Pancreas (tissue), 10 donors: ENCODE measurements around the gene TGFBR3L. TPM values are rescaled to one million over a fixed set of nuclear protein-coding genes. Genes with fewer than 3 reads are reported as not detected.

Experiments
- ATAC-seq, 4 donors: fragments of 200-7000 bp; cut with Tn5 transposase; one replicate each; pipeline versions ENCODE4 v1.8.0 to v1.9.1; 2020; ENCODE audit warnings: mild to moderate bottlenecking in 4 of 4, moderate library complexity in 4 of 4
- DNase-seq, 6 donors: peaks; one replicate each; pipeline ENCODE4 v3.0.0-alpha.2; 2020
- FAIRE-seq: peaks from 2 replicates; lab custom pipeline; 2012; peaks lifted over from hg19 to GRCh38; lab: Jason Lieb, UNC
- H3K27ac ChIP-seq, 4 donors: fragments of 200-600 bp; sonication (generic); 1 replicate in 3 of 4; 2 replicates in 1 of 4; pipeline versions ENCODE4 v1.5.0 to v1.8.0; 2020
- H3K27me3 ChIP-seq, 4 donors: fragments of 200-600 bp; one replicate each; pipeline ENCODE4 v1.8.0; 2021
- H3K36me3 ChIP-seq, 3 donors: fragments of 200-600 bp; sonication (generic) in 1 of 3; one replicate each; pipeline versions ENCODE4 v1.5.0 to v1.8.0; 2020 to 2021
- H3K4me1 ChIP-seq, 3 donors: fragments of 200-600 bp; one replicate each; pipeline ENCODE4 v1.8.0; 2021
- H3K4me3 ChIP-seq, 4 donors: fragments of 200-600 bp; sonication (generic) in 2 of 4; one replicate each; pipeline versions ENCODE4 v1.5.0 to v1.8.0; 2020 to 2021
- H3K9me3 ChIP-seq, 4 donors: fragments of 200-600 bp; one replicate each; pipeline ENCODE4 v1.8.0; 2021
- WGBS, 2 donors: extraction: QIAGEN DNeasy Blood & Tissue Kit; methylation state at CpG; one replicate each; pipeline ENCODE4 v1.1.7; 2013; 5-methylcytosine and 5-hydroxymethylcytosine counted together
- intact Hi-C, 3 donors: fragments of 100-400 bp; cut with DNase I; formaldehyde crosslinking; loops; one replicate each; pipeline versions ENCODE4 v1.11.1 to v1.14.2; 2022
- polyA plus RNA-seq, 2 donors: library from polyadenylated mRNA; stranded (reverse); fragments of 200-250 nt; gene quantifications; one replicate each; pipeline ENCODE4 v1.2.3, GENCODE V29; 2013
- total RNA-seq, 6 donors: library from RNA; stranded (reverse); fragmentation: NEBNext Ultra II Directional in 4 of 6; extraction: Animal tissue kit (Norgen Biotek cat#: 25700) in 4 of 6; gene quantifications; one replicate each; pipeline versions ENCODE4 v1.2.1 to v1.2.4, GENCODE V29; 2021 to 2023
- TF ChIP-seq, protein P1 (sequence below), 4 donors: fragments of 200-600 bp; sonication (generic) in 3 of 4; IDR thresholded peaks; one replicate each; pipeline versions ENCODE4 v1.5.0 to v1.8.0; 2021; ENCODE audit warnings: antibody characterized with exemption in 4 of 4
- donor health status: healthy with polysubstance abuse.
- donor health status: DM: no; HTN: no; CAD: no; lungs with moderate emphysema.
- donor health status: DM: no; HTN: no; CAD: no.
- donor health status: control.
- donor health status: control.
- donor health status: Bipolar disorder and iron deficiency.
- donor health status: DM: yes; HTN: yes; CAD: no.
- donor health status: DM: no; HTN: no; CAD: no.
- donor health status: DM: no; HTN: no; CAD: no.
- donor health status: DM: yes; HTN: yes; CAD: no.

TGFBR3L gene
- total and polyA plus RNA-seq, 8 donors: 0.16 to 2.2 (median 0.59) TPM; not detected in 2

DNA sequence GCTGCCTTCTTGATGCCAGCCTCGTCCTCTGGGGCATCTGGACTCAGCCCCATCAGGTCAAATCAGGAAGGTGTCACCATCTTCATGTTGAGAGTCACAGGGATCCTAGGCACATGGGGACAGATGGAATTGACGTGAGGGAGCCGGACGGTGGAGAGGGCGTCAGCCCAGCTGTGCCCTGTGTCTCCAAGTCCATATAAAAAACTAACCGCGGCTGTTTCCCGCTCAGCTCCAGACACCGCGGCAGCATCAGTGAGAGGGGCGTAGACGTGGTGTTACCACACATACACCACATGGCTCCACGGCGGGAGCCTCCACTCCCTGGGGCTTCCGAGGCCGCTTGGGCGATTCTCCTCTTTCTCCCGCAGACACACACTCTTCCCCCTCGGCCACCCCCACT, 34.8 kb upstream of the TGFBR3L start:
- TF ChIP-seq, protein P1, sequence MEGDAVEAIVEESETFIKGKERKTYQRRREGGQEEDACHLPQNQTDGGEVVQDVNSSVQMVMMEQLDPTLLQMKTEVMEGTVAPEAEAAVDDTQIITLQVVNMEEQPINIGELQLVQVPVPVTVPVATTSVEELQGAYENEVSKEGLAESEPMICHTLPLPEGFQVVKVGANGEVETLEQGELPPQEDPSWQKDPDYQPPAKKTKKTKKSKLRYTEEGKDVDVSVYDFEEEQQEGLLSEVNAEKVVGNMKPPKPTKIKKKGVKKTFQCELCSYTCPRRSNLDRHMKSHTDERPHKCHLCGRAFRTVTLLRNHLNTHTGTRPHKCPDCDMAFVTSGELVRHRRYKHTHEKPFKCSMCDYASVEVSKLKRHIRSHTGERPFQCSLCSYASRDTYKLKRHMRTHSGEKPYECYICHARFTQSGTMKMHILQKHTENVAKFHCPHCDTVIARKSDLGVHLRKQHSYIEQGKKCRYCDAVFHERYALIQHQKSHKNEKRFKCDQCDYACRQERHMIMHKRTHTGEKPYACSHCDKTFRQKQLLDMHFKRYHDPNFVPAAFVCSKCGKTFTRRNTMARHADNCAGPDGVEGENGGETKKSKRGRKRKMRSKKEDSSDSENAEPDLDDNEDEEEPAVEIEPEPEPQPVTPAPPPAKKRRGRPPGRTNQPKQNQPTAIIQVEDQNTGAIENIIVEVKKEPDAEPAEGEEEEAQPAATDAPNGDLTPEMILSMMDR (IDR thresholded peaks at IDR 0.05): no peak
- Histone ChIP-seq H3K4me3 (no peak overlapping the region), H3K9me3 (no peaks in the 10 kb centered on the region), H3K4me1 (no peaks in the 10 kb centered on the region), H3K36me3 (no peaks in the 10 kb centered on the region), H3K27ac (no peak overlapping the region), H3K27me3 (no peaks in the 10 kb centered on the region)
- DNase-seq (no peak), FAIRE-seq (no peak), ATAC-seq (no peak)
- WGBS, 2 donors: 77 to 85% methylated on average over 19 of the region's 19 CpGs
- intact Hi-C loops: no loop called here

DNA sequence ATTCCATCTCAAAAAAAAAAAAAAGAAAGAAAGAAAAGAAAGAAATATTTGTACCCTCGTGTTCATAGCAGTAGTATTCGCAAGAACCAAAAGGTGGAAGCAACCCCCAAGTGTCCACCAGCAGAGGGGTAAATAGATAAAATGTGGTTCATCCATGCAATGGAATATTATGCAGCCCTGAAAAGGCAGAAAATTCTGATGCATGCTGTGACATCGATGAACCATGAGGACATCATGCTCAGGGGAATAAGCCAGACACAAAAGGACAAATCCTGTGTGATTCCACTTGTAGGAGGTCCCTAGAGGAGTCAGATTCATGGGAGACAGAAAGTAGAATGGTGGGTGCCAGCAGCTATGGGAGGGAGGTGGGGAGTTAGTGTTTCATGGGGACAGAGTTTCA, 32.7 kb upstream of the TGFBR3L start:
- TF ChIP-seq, protein P1 (IDR thresholded peaks at IDR 0.05): no peak
- intact Hi-C loops: no loop called here
- no peaks in the 10 kb centered on the region for H3K4me1 ChIP-seq
- DNase-seq: no peak
- no peaks in the 10 kb centered on the region for H3K27me3 ChIP-seq
- H3K27ac ChIP-seq: no peak overlapping the region
- no peak for ATAC-seq
- no peaks in the 10 kb centered on the region for H3K9me3 ChIP-seq
- no peaks in the 10 kb centered on the region for H3K36me3 ChIP-seq
- H3K4me3 ChIP-seq: no peak overlapping the region
- no peak for FAIRE-seq
- 83 to 87% methylated on average over 3 of the region's 3 CpGs for WGBS, 2 donors

DNA sequence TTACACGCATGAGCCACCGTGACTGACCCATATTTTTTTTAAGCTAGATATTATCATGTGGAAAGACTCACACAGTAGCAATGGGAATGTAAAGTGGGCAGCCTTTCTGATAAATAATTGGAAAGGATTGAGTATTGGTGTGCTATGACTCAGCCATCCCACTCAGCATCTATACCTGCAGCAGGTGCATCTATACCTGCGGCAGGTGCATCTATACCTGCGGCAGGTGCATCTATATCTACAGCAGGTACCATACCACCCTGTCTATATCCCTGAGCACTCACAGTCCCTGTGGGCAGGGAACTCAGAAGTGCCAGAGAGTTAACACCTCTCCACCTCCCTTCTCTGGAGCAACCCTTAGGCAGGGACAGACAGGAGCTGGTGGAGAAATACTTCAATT, 31.5 kb upstream of the TGFBR3L start:
- Histone ChIP-seq H3K4me1 (no peaks in the 10 kb centered on the region), H3K36me3 (no peaks in the 10 kb centered on the region), H3K27me3 (no peaks in the 10 kb centered on the region), H3K4me3 (no peak overlapping the region), H3K9me3 (no peaks in the 10 kb centered on the region), H3K27ac (no peak overlapping the region)
- TF ChIP-seq, protein P1 (IDR thresholded peaks at IDR 0.05): no peak
- no peak for DNase-seq
- intact Hi-C loops: no loop called here
- no peak for FAIRE-seq
- WGBS, 2 donors: 75 to 84% methylated on average over 4 of the region's 4 CpGs
- ATAC-seq: no peak

DNA sequence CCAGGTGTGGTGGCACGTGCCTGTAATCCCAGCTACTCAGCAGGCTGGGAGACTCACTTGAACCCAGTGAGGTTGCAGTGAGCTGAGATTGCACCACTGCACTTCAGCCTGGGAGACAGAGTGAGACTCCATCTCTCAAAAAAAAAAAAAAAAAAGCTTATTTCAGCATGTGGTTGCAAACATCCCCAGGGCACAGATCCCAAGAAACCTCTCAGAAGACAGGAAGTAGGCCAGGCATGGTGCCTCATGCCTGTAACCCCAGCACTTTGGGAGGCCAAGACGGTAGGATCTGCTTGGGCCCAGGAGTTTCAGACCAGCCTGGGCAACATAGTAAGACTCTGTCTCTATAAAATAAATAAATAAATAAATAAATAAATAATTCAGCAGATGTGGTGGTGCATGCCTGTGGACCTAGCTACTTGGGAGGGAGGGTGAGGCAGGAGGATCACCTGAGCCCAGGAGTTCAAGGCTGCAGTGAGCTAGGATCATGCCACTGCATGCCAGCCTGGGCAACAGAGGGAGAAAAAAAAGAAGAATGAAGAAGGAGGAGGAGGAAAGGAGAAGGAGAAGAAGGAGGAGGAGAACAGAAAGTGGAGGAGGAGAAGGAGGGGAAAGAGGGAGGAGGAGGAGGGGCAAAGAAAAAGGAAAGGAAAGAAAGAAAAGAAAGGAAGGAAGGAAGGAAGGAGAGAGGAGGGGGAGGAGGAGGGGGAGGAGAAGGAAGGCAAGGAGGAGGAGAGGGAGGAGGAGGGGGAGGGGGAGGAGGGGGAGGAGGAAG, 30.6 kb upstream of the TGFBR3L start:
- intact Hi-C loops: no loop called here
- TF ChIP-seq, protein P1 (IDR thresholded peaks at IDR 0.05): no peak
- Histone ChIP-seq H3K36me3 (no peaks in the 10 kb centered on the region), H3K4me1 (no peaks in the 10 kb centered on the region), H3K9me3 (no peaks in the 10 kb centered on the region), H3K27ac (no peak overlapping the region), H3K27me3 (no peaks in the 10 kb centered on the region), H3K4me3 (no peak overlapping the region)
- 80 to 91% methylated on average over 2 of the region's 2 CpGs for WGBS, 2 donors
- ATAC-seq: no peak
- no peak for DNase-seq
- no peak for FAIRE-seq

DNA sequence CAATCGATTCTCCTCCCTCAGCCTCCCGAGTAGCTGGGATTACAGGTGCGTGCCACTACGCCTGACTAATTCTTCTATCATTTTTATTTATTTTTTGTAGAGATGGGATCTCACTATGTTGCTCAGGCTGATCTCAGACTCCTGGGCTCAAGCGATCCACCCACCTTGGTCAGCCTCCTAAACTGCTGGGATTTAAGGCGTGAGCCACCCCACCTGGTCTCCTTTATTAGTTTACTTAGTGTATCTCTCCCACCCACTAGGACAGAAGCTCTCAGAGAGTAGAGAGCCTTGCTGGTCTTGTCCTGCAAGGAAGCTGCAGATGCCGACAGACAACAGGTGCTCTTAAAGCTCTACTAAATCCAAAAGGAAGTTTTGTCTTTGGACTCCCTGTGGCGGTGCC, 28.8 kb upstream of the TGFBR3L start:
- no peak for FAIRE-seq
- intact Hi-C loops: no loop called here
- 85 to 89% methylated on average over 8 of the region's 8 CpGs for WGBS, 2 donors

More for the DNA sequence above, 28.8 kb upstream of the TGFBR3L start:
- Histone ChIP-seq H3K27ac (no peak overlapping the region), H3K36me3 (no peaks in the 10 kb centered on the region), H3K4me3 (no peak overlapping the region), H3K4me1 (no peaks in the 10 kb centered on the region), H3K27me3 (no peaks in the 10 kb centered on the region), H3K9me3 (no peaks in the 10 kb centered on the region)
- TF ChIP-seq, protein P1 (IDR thresholded peaks at IDR 0.05): no peak
- DNase-seq (no peak), ATAC-seq (no peak)
